H1 (cell line): ENCODE measurements around the gene CSF3R. TPM values are rescaled to one million over a fixed set of nuclear protein-coding genes. Genes with fewer than 3 reads are reported as not detected.

ENCODE experiments used
- CTCF ChIA-PET: fragments of 300-600 bp; sonication (Branson Sonifier 250); formaldehyde crosslinking; loops from one replicate; lab custom pipeline; 2021; ENCODE audit not compliant: partially characterized antibody; lab: Charles Lee
- POLR2A ChIA-PET: fragments of 300-600 bp; sonication (Branson Sonifier 250); formaldehyde crosslinking; loops from one replicate; lab custom pipeline; 2021; ENCODE audit warnings: inconsistent platforms; ENCODE audit not compliant: partially characterized antibody; lab: Charles Lee
- DNase-seq, 2 experiments: peaks; one replicate each; pipeline versions ENCODE4 v3.0.0 to v3.0.0-alpha.2; 2010 to 2022; ENCODE audit warnings: low spot score in 2 of 2, low read depth in 1 of 2, mixed read lengths in 1 of 2
- FAIRE-seq: peaks from 2 replicates; lab custom pipeline; 2011; peaks lifted over from hg19 to GRCh38; lab: Jason Lieb, UNC
- H2AFZ ChIP-seq: 2 replicates; pipeline ENCODE4 v1.8.1; 2012; ENCODE audit warnings: low read length, inconsistent platforms
- H2AK5ac ChIP-seq: 2 replicates; pipeline ENCODE4 v1.6.1; 2013; ENCODE audit warnings: low read depth, low read length
- H2BK120ac ChIP-seq: replicated peaks from 2 replicates; pipeline ENCODE3; 2013; ENCODE audit warnings: low read depth, low read length, inconsistent platforms
- H2BK12ac ChIP-seq: 2 replicates; pipeline ENCODE4 v1.6.1; 2013; ENCODE audit warnings: low read depth, low read length
- H2BK15ac ChIP-seq: 2 replicates; pipeline ENCODE4 v1.6.1; 2013; ENCODE audit warnings: low read length
- H2BK20ac ChIP-seq: 2 replicates; pipeline ENCODE4 v1.6.1; 2013; ENCODE audit warnings: low read length
- H2BK5ac ChIP-seq: 2 replicates; pipeline ENCODE4 v1.6.1; 2013; ENCODE audit warnings: low read depth, low read length
- H3K14ac ChIP-seq: 2 replicates; pipeline ENCODE4 v1.6.1; 2013; ENCODE audit warnings: inconsistent platforms; ENCODE audit not compliant: insufficient read length
- H3K18ac ChIP-seq: 2 replicates; pipeline ENCODE4 v1.6.1; 2013; ENCODE audit warnings: low read length; ENCODE audit errors: extremely low read depth
- H3K23ac ChIP-seq: 2 replicates; pipeline ENCODE4 v1.6.1; 2013; ENCODE audit warnings: inconsistent platforms; ENCODE audit not compliant: insufficient read length
- H3K23me2 ChIP-seq: 2 replicates; pipeline ENCODE4 v1.6.1; 2013; ENCODE audit warnings: low read depth, low read length
- H3K27ac ChIP-seq: 2 replicates; pipeline ENCODE4 v1.6.1; 2011; ENCODE audit warnings: low read depth, low read length, inconsistent platforms
- H3K27me3 ChIP-seq, 4 experiments: replicated peaks in 1 of 4; 1 replicate in 1 of 4; 2 replicates in 3 of 4; pipeline versions ENCODE4 v1.6.1 to v1.8.1; 2011 to 2013; ENCODE audit warnings: low read length in 3 of 4, mild to moderate bottlenecking in 3 of 4, inconsistent platforms in 2 of 4, mixed read lengths in 2 of 4, moderate library complexity in 1 of 4; ENCODE audit not compliant: control insufficient read depth in 3 of 4, insufficient read depth in 3 of 4; ENCODE audit errors: extremely low read depth in 1 of 4
- H3K36me3 ChIP-seq, 4 experiments: 2 replicates each; pipeline versions ENCODE4 v1.6.1 to v1.8.1; 2011 to 2013; ENCODE audit warnings: mild to moderate bottlenecking in 4 of 4, low read length in 3 of 4, moderate library complexity in 2 of 4, control low read depth in 1 of 4, inconsistent platforms in 1 of 4; ENCODE audit not compliant: insufficient read depth in 4 of 4, control insufficient read depth in 2 of 4
- H3K4ac ChIP-seq: replicated peaks from 2 replicates; pipeline ENCODE3; 2013; ENCODE audit warnings: low read length, low read depth, mixed read lengths, inconsistent platforms; ENCODE audit not compliant: insufficient read length
- H3K4me1 ChIP-seq, 4 experiments: replicated peaks in 1 of 4; 1 replicate in 1 of 4; 2 replicates in 3 of 4; pipeline versions ENCODE4 v1.6.1 to v1.8.1; 2011 to 2013; ENCODE audit warnings: low read length in 3 of 4, inconsistent platforms in 2 of 4, mixed read lengths in 1 of 4; ENCODE audit not compliant: insufficient read depth in 4 of 4, control insufficient read depth in 3 of 4
- H3K4me2 ChIP-seq, 2 experiments: 2 replicates each; pipeline versions ENCODE4 v1.6.1 to v1.8.1; 2011 to 2013; ENCODE audit warnings: low read depth in 2 of 2, low read length in 2 of 2, control low read depth in 1 of 2, inconsistent platforms in 1 of 2, mild to moderate bottlenecking in 1 of 2; ENCODE audit not compliant: insufficient read depth in 1 of 2
- H3K4me3 ChIP-seq, 4 experiments: fragments of 200-600, 300-600 bp in 1 of 4; sonication (generic), shearing (Covaris generic), sonication (Bioruptor Twin) in 1 of 4; 2 replicates each; pipeline versions ENCODE4 v1.5.1 to v1.8.1; 2011 to 2016; ENCODE audit warnings: low read length in 4 of 4, low read depth in 3 of 4, control low read depth in 2 of 4, inconsistent platforms in 2 of 4, mild to moderate bottlenecking in 2 of 4, mixed read lengths in 1 of 4, moderate library complexity in 1 of 4; ENCODE audit not compliant: insufficient read depth in 2 of 4; ENCODE audit errors: extremely low read depth in 1 of 4
- H3K56ac ChIP-seq: replicated peaks from 2 replicates; pipeline ENCODE3; 2013; ENCODE audit warnings: low read depth, mild to moderate bottlenecking, mixed read lengths, low read length, inconsistent platforms; ENCODE audit not compliant: insufficient read length
- H3K79me1 ChIP-seq: 2 replicates; pipeline ENCODE4 v1.6.1; 2013; ENCODE audit warnings: low read depth, low read length, control low read depth
- H3K79me2 ChIP-seq, 2 experiments: 2 replicates each; pipeline versions ENCODE4 v1.6.1 to v1.8.1; 2012 to 2013; ENCODE audit warnings: low read length in 2 of 2, mild to moderate bottlenecking in 2 of 2, inconsistent platforms in 1 of 2; ENCODE audit not compliant: insufficient read depth in 2 of 2, control insufficient read depth in 1 of 2
- H3K9ac ChIP-seq, 4 experiments: replicated peaks in 1 of 4; 1 replicate in 1 of 4; 2 replicates in 3 of 4; pipeline versions ENCODE4 v1.6.1 to v1.8.1; 2011 to 2013; ENCODE audit warnings: low read depth in 3 of 4, low read length in 3 of 4, control low read depth in 2 of 4, mild to moderate bottlenecking in 2 of 4, moderate library complexity in 2 of 4, inconsistent platforms in 1 of 4; ENCODE audit errors: extremely low read depth in 1 of 4
- H3K9me3 ChIP-seq, 2 experiments: 2 replicates each; pipeline versions ENCODE4 v1.6.1 to v1.8.1; 2012 to 2013; ENCODE audit warnings: mild to moderate bottlenecking in 2 of 2, moderate library complexity in 2 of 2, control low read depth in 1 of 2, inconsistent platforms in 1 of 2, low read depth in 1 of 2, low read length in 1 of 2, mixed read lengths in 1 of 2; ENCODE audit not compliant: insufficient read depth in 2 of 2
- H4K20me1 ChIP-seq, 2 experiments: replicated peaks in 1 of 2; 2 replicates each; pipeline versions ENCODE3 to v1.8.1; 2011 to 2013; ENCODE audit warnings: inconsistent platforms in 2 of 2, low read length in 2 of 2, mild to moderate bottlenecking in 1 of 2; ENCODE audit not compliant: insufficient read depth in 2 of 2, control insufficient read depth in 1 of 2
- H4K5ac ChIP-seq: 2 replicates; pipeline ENCODE4 v1.6.1; 2013; ENCODE audit warnings: low read length, low read depth, mixed read lengths, inconsistent platforms; ENCODE audit not compliant: insufficient read length
- H4K8ac ChIP-seq: 2 replicates; pipeline ENCODE4 v1.8.0; 2013; ENCODE audit warnings: mild to moderate bottlenecking, moderate library complexity, low read length, inconsistent platforms; ENCODE audit not compliant: insufficient read depth; ENCODE audit errors: extremely low read depth
- H4K91ac ChIP-seq: replicated peaks from 2 replicates; pipeline ENCODE3; 2013; ENCODE audit warnings: low read length, mixed read lengths, inconsistent platforms; ENCODE audit not compliant: insufficient read length
- BACH1 ChIP-seq: IDR thresholded peaks from 2 replicates; pipeline ENCODE4 v1.6.1; 2012; ENCODE audit warnings: low read length, improper control_type of control experiment
- CBX5 ChIP-seq: fragments of 300-800, 300-1000 bp; sonication (generic); IDR thresholded peaks from 2 replicates; pipeline ENCODE4 v1.7.1; 2016; ENCODE audit warnings: antibody characterized with exemption, low read length, low read depth
- FOSL1 ChIP-seq: IDR thresholded peaks from 2 replicates; pipeline ENCODE4 v1.6.1; 2011; ENCODE audit warnings: mild to moderate bottlenecking, low read depth, low read length, moderate library complexity; ENCODE audit not compliant: insufficient read depth
- GABPA ChIP-seq: IDR thresholded peaks from 2 replicates; pipeline ENCODE4 v1.6.1; 2011; ENCODE audit warnings: mild to moderate bottlenecking, low read length, moderate library complexity, borderline replicate concordance; ENCODE audit not compliant: insufficient read depth
- JUN ChIP-seq: IDR thresholded peaks from 2 replicates; pipeline ENCODE4 v1.6.1; 2011; ENCODE audit warnings: low read depth, mild to moderate bottlenecking, improper control_type of control experiment, low read length
- KDM5A ChIP-seq: fragments of 200-600 bp; IDR thresholded peaks from 2 replicates; pipeline ENCODE4 v1.7.1; 2012; ENCODE audit warnings: mild to moderate bottlenecking, low read length, inconsistent platforms, mixed read lengths
- NANOG ChIP-seq: IDR thresholded peaks from 2 replicates; pipeline ENCODE4 v1.6.1; 2011; ENCODE audit warnings: low read length, low read depth, mild to moderate bottlenecking, inconsistent platforms; ENCODE audit not compliant: insufficient read depth, poor library complexity, severe bottlenecking
- NRF1 ChIP-seq: IDR thresholded peaks from 2 replicates; pipeline ENCODE4 v1.6.1; 2011; ENCODE audit warnings: mild to moderate bottlenecking, low read depth, low read length, improper control_type of control experiment
- SIN3A ChIP-seq, 2 experiments: IDR thresholded peaks in 1 of 2; conservative IDR thresholded peaks in 1 of 2; 2 replicates each; pipeline ENCODE4 v1.6.1; 2011 to 2012; ENCODE audit warnings: low read length in 2 of 2, improper control_type of control experiment in 1 of 2, low read depth in 1 of 2, mild to moderate bottlenecking in 1 of 2
- SP4 ChIP-seq: IDR thresholded peaks from 2 replicates; pipeline ENCODE4 v1.6.1; 2012; ENCODE audit warnings: low read length, inconsistent platforms
- TAF1 ChIP-seq: IDR thresholded peaks from 2 replicates; pipeline ENCODE4 v1.6.1; 2011; ENCODE audit warnings: mild to moderate bottlenecking, low read depth, low read length
- TAF7 ChIP-seq: optimal IDR thresholded peaks from 2 replicates; pipeline ENCODE3; 2011; ENCODE audit warnings: low read depth, mild to moderate bottlenecking, inconsistent platforms, low read length, moderate library complexity, borderline replicate concordance
- ZNF274 ChIP-seq: IDR thresholded peaks from 2 replicates; pipeline ENCODE4 v1.7.0; 2012; ENCODE audit warnings: low read length, borderline replicate concordance; ENCODE audit errors: extremely low read depth
- WGBS, 2 experiments: shearing (Covaris generic) in 1 of 2; methylation state at CpG; one replicate each; pipeline versions ENCODE4 v1.1.6 to v1.1.7; 2013 to 2015; ENCODE audit warnings: low lambda C conversion rate in 2 of 2, mixed read lengths in 2 of 2, inconsistent platforms in 1 of 2, low coverage in 1 of 2, missing lambda C conversion rate in 1 of 2; ENCODE audit not compliant: insufficient replicate concordance in 2 of 2, insufficient coverage in 1 of 2, insufficient read length in 1 of 2; ENCODE audit errors: extremely low coverage in 1 of 2, missing lambda C conversion rate in 1 of 2; 5-methylcytosine and 5-hydroxymethylcytosine counted together
- polyA plus RNA-seq, 7 experiments: library from polyadenylated mRNA; depleted of rRNA in 3 of 7; stranded (reverse) in 5 of 7; unstranded in 2 of 7; fragments of >200 nt in 5 of 7; fragments of 200-250 nt in 2 of 7; gene quantifications; 1 replicate in 5 of 7; 2 replicates in 1 of 7; 4 replicates in 1 of 7; pipeline versions ENCODE4 v1.2.1 to v1.2.3, GENCODE V29; 2011 to 2013; ENCODE audit warnings: missing spikeins in 2 of 7, mixed read lengths in 2 of 7
- total RNA-seq: library from RNA; stranded (reverse); fragmentation: NEBNext Ultra II Directional; extraction: Animal tissue kit (Norgen Biotek cat#: 25700); gene quantifications from 2 replicates; pipeline ENCODE4 v1.2.1, GENCODE V29; 2021

The CSF3R gene
- total and polyA plus RNA-seq, 2 of the 8 experiments (the other 6 are each of a cell fraction or from before 2014, with no cell fraction given): not detected

GRCh38 chr1:36475910-36476604, 6.7 kb downstream of the CSF3R start:
- H3K18ac ChIP-seq: no peak overlapping the region
- H3K9me3 ChIP-seq: no peaks in the 10 kb centered on the region
- no peak overlapping the region for H3K9ac ChIP-seq
- no peak overlapping the region for H4K8ac ChIP-seq
- DNase-seq: no peak
- POLR2A ChIA-PET: interaction anchor here (1.0 to 2.8 kb wide), 2 partner anchors 10 to 12 kb away, joined by 3 to 11 read pairs; partner anchors contain the start of gene MRPS15
- H3K23me2 ChIP-seq: no peaks in the 10 kb centered on the region
- WGBS, 2 experiments: 92% methylated on average over 7 of the region's 7 CpGs; no CpG with 5 or more reads in 1 of the 2 experiments
- no peak overlapping the region for H2BK5ac ChIP-seq
- H3K27me3 ChIP-seq: 0 out of 7 replicates have a peak, but pooled peaks cover 0 to 2% (median 0%) of the 10 kb centered on the region in 4 experiments
- CTCF ChIA-PET: interaction anchor here (1.0 to 1.1 kb wide), 2 partner anchors 9 to 396 kb away, joined by 3 to 4 read pairs; no protein-coding TSS in a partner anchor
- no peak overlapping the region for H3K56ac ChIP-seq
- no peak overlapping the region for H3K14ac ChIP-seq
- H2BK120ac ChIP-seq: no peak overlapping the region
- H4K20me1 ChIP-seq: no peaks in the 10 kb centered on the region
- no peak overlapping the region for H2BK12ac ChIP-seq
- no peak overlapping the region for H3K27ac ChIP-seq
- no peak overlapping the region for H2AK5ac ChIP-seq
- no peak overlapping the region for H3K4me3 ChIP-seq
- no peaks in the 10 kb centered on the region for H3K79me2 ChIP-seq
- H2AFZ ChIP-seq: 0 out of 2 replicates have a peak overlapping the region, but pooled peaks have one; percentile 71
- no peak overlapping the region for H3K4ac ChIP-seq
- H3K36me3 ChIP-seq: no peaks in the 10 kb centered on the region
- no peak overlapping the region; the same call in 1 of the 2 replicates for H2BK15ac ChIP-seq
- no peaks in the 10 kb centered on the region for H3K79me1 ChIP-seq
- no peak overlapping the region for H2BK20ac ChIP-seq
- H4K91ac ChIP-seq: no peak overlapping the region
- H3K4me2 ChIP-seq: no peak overlapping the region
- no peak overlapping the region for H4K5ac ChIP-seq
- no peak overlapping the region for H3K23ac ChIP-seq
- no peaks in the 10 kb centered on the region for H3K4me1 ChIP-seq
- FAIRE-seq: no peak
- no peak for TF ChIP-seq TAF7
- no peak for TF ChIP-seq JUN
- TF ChIP-seq SIN3A (conservative IDR thresholded peaks at IDR 0.05 in 1 of 2, IDR thresholded peaks at IDR 0.05 in 1 of 2; ENCODE audit: low read depth in 1 of 2, low read length in 2 of 2): no peak
- no peak for TF ChIP-seq NRF1
- no peak for TF ChIP-seq ZNF274
- no peak for TF ChIP-seq BACH1
- TF ChIP-seq CBX5: no peak
- TF ChIP-seq NANOG: no peak
- TF ChIP-seq KDM5A: no peak
- no peak for TF ChIP-seq GABPA
- TF ChIP-seq SP4: no peak
- no peak for TF ChIP-seq FOSL1
- no peak for TF ChIP-seq TAF1
